Measurements from ENCODE around the gene LTBP1.

DNA sequence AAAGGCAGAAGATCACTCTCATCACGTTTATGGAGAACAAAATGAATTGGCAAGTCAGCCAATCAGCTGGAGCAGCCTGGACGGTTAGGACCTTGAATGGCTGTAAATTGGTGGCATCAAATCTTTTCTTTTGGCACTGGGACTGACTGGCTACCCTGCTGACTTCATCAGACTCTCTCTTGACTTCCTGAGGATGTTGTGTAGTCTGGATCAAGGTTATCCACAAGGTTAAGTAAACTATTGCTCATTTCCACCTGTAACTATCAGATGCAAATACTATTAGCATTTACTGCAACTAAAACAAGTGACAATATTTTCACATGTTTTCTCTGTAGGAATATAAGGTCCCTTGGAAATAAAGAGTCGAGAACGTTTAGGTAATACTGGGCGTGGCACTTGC is 395.4 kb downstream of the LTBP1 start:
- TF ChIP-seq HNF4G (IDR thresholded peaks at IDR 0.05) (no peak), GABPA (IDR thresholded peaks at IDR 0.05 in 1 of 2, conservative IDR thresholded peaks at IDR 0.05 in 1 of 2) (no peak), TAF1 (conservative IDR thresholded peaks at IDR 0.05) (no peak), YY1 (IDR thresholded peaks at IDR 0.05) (no peak), FOXA2 (IDR thresholded peaks at IDR 0.05) (no peak), RAD21 (IDR thresholded peaks at IDR 0.05) (no peak), SP1 (IDR thresholded peaks at IDR 0.05) (no peak), HNF4A (conservative IDR thresholded peaks at IDR 0.05) (no peak), EGR1 (IDR thresholded peaks at IDR 0.05; ENCODE audit: low read depth in 2 of 2) (no peak)
- TF ChIP-seq, protein P1, sequence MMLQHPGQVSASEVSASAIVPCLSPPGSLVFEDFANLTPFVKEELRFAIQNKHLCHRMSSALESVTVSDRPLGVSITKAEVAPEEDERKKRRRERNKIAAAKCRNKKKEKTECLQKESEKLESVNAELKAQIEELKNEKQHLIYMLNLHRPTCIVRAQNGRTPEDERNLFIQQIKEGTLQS (IDR thresholded peaks at IDR 0.05): no peak
- TF ChIP-seq, protein P2, sequence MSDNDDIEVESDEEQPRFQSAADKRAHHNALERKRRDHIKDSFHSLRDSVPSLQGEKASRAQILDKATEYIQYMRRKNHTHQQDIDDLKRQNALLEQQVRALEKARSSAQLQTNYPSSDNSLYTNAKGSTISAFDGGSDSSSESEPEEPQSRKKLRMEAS (IDR thresholded peaks at IDR 0.05): no peak
- TF ChIP-seq, protein P3, sequence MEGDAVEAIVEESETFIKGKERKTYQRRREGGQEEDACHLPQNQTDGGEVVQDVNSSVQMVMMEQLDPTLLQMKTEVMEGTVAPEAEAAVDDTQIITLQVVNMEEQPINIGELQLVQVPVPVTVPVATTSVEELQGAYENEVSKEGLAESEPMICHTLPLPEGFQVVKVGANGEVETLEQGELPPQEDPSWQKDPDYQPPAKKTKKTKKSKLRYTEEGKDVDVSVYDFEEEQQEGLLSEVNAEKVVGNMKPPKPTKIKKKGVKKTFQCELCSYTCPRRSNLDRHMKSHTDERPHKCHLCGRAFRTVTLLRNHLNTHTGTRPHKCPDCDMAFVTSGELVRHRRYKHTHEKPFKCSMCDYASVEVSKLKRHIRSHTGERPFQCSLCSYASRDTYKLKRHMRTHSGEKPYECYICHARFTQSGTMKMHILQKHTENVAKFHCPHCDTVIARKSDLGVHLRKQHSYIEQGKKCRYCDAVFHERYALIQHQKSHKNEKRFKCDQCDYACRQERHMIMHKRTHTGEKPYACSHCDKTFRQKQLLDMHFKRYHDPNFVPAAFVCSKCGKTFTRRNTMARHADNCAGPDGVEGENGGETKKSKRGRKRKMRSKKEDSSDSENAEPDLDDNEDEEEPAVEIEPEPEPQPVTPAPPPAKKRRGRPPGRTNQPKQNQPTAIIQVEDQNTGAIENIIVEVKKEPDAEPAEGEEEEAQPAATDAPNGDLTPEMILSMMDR (IDR thresholded peaks at IDR 0.05; ENCODE audit: low read depth, low read length, missing input control): no peak
- TF ChIP-seq, protein P4, sequence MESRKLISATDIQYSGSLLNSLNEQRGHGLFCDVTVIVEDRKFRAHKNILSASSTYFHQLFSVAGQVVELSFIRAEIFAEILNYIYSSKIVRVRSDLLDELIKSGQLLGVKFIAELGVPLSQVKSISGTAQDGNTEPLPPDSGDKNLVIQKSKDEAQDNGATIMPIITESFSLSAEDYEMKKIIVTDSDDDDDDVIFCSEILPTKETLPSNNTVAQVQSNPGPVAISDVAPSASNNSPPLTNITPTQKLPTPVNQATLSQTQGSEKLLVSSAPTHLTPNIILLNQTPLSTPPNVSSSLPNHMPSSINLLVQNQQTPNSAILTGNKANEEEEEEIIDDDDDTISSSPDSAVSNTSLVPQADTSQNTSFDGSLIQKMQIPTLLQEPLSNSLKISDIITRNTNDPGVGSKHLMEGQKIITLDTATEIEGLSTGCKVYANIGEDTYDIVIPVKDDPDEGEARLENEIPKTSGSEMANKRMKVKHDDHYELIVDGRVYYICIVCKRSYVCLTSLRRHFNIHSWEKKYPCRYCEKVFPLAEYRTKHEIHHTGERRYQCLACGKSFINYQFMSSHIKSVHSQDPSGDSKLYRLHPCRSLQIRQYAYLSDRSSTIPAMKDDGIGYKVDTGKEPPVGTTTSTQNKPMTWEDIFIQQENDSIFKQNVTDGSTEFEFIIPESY (IDR thresholded peaks at IDR 0.05): no peak
- TF ChIP-seq, protein P5, sequence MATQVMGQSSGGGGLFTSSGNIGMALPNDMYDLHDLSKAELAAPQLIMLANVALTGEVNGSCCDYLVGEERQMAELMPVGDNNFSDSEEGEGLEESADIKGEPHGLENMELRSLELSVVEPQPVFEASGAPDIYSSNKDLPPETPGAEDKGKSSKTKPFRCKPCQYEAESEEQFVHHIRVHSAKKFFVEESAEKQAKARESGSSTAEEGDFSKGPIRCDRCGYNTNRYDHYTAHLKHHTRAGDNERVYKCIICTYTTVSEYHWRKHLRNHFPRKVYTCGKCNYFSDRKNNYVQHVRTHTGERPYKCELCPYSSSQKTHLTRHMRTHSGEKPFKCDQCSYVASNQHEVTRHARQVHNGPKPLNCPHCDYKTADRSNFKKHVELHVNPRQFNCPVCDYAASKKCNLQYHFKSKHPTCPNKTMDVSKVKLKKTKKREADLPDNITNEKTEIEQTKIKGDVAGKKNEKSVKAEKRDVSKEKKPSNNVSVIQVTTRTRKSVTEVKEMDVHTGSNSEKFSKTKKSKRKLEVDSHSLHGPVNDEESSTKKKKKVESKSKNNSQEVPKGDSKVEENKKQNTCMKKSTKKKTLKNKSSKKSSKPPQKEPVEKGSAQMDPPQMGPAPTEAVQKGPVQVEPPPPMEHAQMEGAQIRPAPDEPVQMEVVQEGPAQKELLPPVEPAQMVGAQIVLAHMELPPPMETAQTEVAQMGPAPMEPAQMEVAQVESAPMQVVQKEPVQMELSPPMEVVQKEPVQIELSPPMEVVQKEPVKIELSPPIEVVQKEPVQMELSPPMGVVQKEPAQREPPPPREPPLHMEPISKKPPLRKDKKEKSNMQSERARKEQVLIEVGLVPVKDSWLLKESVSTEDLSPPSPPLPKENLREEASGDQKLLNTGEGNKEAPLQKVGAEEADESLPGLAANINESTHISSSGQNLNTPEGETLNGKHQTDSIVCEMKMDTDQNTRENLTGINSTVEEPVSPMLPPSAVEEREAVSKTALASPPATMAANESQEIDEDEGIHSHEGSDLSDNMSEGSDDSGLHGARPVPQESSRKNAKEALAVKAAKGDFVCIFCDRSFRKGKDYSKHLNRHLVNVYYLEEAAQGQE (IDR thresholded peaks at IDR 0.05): no peak

Measured in liver (tissue), 3 donors.